GM12891 (cell line): ENCODE measurements around the gene DUSP22.

Source experiments
- PAX5 ChIP-seq: IDR thresholded peaks from 2 replicates; pipeline ENCODE4 v1.6.1; 2011; ENCODE audit warnings: low read length, moderate library complexity, mild to moderate bottlenecking; ENCODE audit not compliant: insufficient read depth, severe bottlenecking
- POLR2A ChIP-seq: IDR thresholded peaks from 2 replicates; pipeline ENCODE4 v1.6.1; 2011; ENCODE audit warnings: low read depth, low read length, control low read depth
- POLR2AphosphoS5 ChIP-seq: IDR thresholded peaks from 2 replicates; pipeline ENCODE4 v1.6.1; 2011; ENCODE audit warnings: low read depth, low read length, control low read depth
- POU2F2 ChIP-seq: IDR thresholded peaks from 2 replicates; pipeline ENCODE4 v1.6.1; 2011; ENCODE audit warnings: low read depth, mild to moderate bottlenecking, control low read depth, low read length, moderate library complexity
- SPI1 ChIP-seq: IDR thresholded peaks from 2 replicates; pipeline ENCODE4 v1.6.1; 2011; ENCODE audit warnings: low read depth, low read length, control low read depth
- TAF1 ChIP-seq: IDR thresholded peaks from 2 replicates; pipeline ENCODE4 v1.6.1; 2011; ENCODE audit warnings: low read depth, low read length, control low read depth

- no peak for TF ChIP-seq POLR2A
- no peak for TF ChIP-seq SPI1
- TF ChIP-seq POLR2AphosphoS5 = no peak
- TF ChIP-seq TAF1 = no peak
- no peak for TF ChIP-seq PAX5
- no peak for TF ChIP-seq POU2F2
Measured at GRCh38 chr6:308307-308706, 16.0 kb downstream of the DUSP22 start.
